ENCODE data around the gene PREB. TPM values are rescaled to one million over a fixed set of nuclear protein-coding genes. Genes with fewer than 3 reads are reported as not detected.

PREB gene
- total RNA-seq, 1 experiment from 2014 or later = 102 TPM

DNA sequence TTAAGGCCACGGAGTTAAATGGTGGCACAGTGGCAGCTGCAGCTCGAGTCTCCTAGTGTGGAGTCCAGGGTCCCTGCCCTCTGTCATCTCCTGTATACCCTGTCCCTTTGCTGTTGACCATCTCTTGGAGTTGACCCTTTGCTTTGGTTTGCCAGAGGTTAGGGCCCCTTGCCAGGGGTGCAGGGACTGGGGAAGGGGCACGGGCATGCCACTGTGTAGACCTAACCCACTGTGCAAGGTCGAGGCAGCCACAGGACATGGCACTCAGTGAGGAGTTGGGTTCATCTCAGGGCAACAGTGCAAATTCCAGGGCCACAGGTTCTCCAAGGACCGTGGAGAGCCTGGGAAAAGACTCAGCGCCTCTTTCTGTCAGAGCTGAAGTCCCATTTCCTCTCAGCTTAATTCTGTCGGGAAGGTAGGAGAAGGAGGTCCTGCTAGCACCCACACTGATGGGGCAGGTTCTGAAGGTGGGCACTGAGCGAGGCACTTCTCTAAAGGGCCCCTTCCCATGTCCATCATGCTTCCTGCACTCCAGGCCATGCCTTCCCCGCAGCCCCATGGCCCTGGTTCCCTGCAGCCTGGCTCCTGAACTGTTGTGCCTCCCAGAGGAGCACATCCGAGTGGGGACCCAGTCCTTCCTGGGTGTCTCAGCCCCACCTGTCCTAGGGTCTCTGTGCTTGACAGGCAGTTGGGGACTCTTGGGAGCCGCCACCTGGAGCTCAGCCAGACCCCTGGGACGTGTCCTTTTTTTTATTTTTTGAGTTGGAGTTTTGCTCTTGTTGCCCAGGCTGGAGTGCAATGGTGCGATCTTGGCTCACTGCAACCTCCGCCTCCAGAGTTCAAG lies 45.1 kb downstream of the PREB start:
- in situ Hi-C loops (cut with HindIII; ENCODE audit: low pct_unique_long_range_greater_than_20kb, low sequenced_read_pairs) = loop anchor here (25.0 kb wide), 1 partner anchor 173 kb away; the partner anchor contains the start of gene SLC30A3

DNA sequence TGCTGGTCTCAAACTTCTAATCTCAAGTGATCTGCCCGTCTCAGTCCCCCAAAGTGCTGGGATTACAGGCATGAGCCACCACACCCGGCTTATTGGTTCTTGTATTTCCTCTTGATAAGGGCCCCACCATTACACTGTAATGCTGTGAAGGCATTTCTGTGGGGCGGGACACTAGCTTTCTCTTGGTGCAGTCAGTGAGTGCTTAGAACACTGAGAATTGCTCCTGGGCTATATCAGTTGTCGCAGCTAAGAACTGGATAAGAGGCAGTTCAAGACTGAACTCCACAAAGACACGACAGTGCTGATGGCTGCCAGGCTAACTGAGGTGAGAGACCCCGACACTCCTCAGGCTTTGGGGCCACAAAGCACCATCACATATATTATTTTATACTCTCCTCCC lies 45.8 kb downstream of the PREB start:
- in situ Hi-C loops (cut with HindIII; ENCODE audit: low pct_unique_long_range_greater_than_20kb, low sequenced_read_pairs) = loop anchor here (25.0 kb wide), 1 partner anchor 174 kb away; the partner anchor contains the start of gene SLC30A3
- DNase-seq (ENCODE audit: low read depth) = no peak

More for the DNA sequence above, 45.1 kb downstream of the PREB start:
- DNase-seq (ENCODE audit: low read depth) = no peak

DNA sequence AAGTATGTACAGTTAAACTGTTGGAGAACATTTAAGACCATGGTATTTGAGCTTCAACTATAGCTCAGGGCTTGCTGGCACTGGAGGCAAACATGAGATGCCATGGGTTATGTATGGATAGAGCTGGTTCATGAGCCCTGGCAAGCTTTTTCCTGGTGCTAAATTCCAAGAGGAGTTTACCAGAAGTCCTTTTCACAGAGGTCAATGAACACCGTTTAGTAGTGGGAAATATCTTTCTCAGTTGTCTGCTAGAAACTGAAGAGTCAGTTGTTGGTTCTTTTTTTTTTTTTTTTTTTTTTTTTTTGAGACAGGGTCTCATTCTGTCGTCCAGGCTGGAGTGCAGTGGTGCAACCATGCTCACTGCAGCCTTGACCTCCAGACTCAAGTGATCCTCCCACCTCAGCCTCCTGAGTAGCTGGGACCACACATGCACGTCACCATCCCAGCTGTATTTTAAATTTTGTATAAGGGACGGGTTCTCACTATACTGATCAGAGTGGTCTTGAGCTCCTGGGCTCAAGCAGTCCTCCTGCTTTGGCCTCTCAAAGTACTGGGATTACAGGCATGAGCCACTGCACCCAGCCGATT lies 46.5 kb downstream of the PREB start:
- DNase-seq (ENCODE audit: low read depth) = no peak
- in situ Hi-C loops (cut with HindIII; ENCODE audit: low pct_unique_long_range_greater_than_20kb, low sequenced_read_pairs) = loop anchor here (25.0 kb wide), 1 partner anchor 174 kb away; the partner anchor contains the start of gene SLC30A3

DNA sequence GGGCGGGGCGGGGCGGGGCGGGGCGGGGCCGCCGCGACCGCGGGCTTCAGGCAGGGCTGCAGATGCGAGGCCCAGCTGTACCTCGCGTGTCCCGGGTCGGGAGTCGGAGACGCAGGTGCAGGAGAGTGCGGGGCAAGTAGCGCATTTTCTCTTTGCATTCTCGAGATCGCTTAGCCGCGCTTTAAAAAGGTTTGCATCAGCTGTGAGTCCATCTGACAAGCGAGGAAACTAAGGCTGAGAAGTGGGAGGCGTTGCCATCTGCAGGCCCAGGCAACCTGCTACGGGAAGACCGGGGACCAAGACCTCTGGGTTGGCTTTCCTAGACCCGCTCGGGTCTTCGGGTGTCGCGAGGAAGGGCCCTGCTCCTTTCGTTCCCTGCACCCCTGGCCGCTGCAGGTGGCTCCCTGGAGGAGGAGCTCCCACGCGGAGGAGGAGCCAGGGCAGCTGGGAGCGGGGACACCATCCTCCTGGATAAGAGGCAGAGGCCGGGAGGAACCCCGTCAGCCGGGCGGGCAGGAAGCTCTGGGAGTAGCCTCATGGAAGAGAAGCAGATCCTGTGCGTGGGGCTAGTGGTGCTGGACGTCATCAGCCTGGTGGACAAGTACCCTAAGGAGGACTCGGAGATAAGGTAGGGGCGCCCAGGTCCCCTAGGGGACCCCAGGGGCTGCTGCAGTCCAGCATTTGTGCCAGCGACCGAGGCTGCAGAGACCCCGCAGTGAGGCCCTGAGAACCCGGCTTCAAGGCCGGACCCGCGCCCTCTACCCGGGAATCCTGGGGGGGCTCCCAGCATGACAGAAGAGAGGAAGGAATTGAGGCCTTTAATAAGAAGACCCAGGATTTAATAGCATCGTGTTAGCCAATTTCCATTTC lies 47.5 kb downstream of the PREB start, which contains the start of gene KHK:
TSS of gene KHK (plus strand) at position 49 of the 870 bp plus-strand sequence. CDS start at position 537, 488 bp downstream.
- no peak for DNase-seq (ENCODE audit: low read depth)
- in situ Hi-C loops (cut with HindIII; ENCODE audit: low pct_unique_long_range_greater_than_20kb, low sequenced_read_pairs) = loop anchor here (25.0 kb wide), 1 partner anchor 175 kb away; the partner anchor contains the start of gene SLC30A3

DNA sequence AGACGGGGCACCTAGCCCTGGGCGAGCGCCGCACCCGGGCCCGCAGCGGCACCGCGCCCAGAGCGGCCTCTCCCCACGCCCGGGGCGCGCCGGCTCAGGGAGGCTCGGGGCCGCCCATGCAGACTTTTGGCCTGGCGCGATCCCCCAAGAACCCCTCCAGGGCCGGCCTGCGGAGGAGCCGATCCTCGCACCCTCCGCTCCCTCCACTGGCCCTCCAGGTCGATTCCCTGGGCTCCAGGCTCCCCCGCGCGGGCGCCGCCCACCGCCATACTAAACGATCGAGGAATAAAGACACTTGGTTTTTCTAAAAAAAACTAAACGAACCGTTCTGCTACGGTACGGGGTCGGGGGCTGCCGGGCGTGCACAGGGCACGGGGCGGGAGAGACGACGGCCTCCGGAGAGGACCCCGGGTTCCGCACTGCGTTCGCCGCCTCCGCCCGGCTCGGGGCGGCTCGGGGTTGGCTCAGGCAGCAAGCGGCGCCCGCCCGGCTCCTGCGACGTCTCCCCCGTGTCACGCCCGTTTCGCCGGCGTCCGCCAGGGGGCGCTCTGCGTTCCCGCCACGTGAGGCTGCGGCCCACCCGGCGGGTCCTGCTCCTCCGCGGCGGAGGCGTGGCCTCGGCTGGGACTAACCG lies 48.2 kb downstream of the PREB start:
- peak; percentile 90 for DNase-seq (ENCODE audit: low read depth)
- in situ Hi-C loops (cut with HindIII; ENCODE audit: low pct_unique_long_range_greater_than_20kb, low sequenced_read_pairs) = loop anchor here (25.0 kb wide), 1 partner anchor 176 kb away; the partner anchor contains the start of gene SLC30A3

DNA sequence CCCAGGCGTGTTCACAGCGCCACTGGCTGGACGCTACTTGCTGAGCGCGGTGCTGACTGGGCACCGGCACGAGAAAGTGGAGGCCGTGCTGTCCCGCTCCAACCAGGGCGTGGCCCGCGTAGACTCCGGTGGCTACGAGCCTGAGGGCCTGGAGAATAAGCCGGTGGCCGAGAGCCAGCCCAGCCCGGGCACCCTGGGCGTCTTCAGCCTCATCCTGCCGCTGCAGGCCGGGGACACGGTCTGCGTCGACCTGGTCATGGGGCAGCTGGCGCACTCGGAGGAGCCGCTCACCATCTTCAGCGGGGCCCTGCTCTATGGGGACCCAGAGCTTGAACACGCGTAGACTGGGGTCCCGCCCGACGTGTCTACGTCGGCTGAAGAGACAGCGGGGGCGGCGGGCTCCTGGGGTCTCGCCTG lies 48.8 kb downstream of the PREB start:
- in situ Hi-C loops (cut with HindIII; ENCODE audit: low pct_unique_long_range_greater_than_20kb, low sequenced_read_pairs) = loop anchor here (25.0 kb wide), 1 partner anchor 177 kb away; the partner anchor contains the start of gene SLC30A3
- peak; percentile 77 for DNase-seq (ENCODE audit: low read depth)

DNA sequence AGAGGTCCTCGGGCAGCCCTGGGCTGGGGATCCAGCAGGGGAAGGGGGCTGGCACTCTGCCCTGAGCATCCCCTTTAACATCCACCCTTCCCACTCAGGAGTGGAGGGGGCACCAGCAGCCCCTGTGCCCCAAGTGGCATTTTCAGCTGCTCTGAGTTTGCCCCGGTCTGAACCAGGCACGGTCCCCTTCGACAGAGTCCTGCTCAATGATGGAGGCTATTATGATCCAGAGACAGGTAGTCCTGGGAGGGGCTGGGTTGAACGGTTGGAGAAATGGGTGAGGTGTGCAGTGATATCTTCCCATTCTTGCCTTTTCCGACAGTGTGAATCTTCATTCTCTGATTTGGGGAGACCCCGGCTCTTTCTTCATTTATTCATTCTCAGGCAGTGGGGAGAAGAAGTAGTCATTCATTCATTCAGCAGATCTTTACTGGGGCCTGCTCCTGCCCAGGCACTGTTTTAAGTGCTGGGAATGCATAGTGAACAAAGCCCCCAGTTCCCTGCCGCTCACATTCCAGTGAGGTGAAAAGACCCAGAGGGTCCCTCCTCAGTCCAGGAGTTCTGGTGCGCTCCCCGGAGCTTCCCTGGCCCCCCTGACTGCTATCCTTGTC lies 49.3 kb downstream of the PREB start:
- no peak for DNase-seq (ENCODE audit: low read depth)
- in situ Hi-C loops (cut with HindIII; ENCODE audit: low pct_unique_long_range_greater_than_20kb, low sequenced_read_pairs) = loop anchor here (25.0 kb wide), 1 partner anchor 177 kb away; the partner anchor contains the start of gene SLC30A3

DNA sequence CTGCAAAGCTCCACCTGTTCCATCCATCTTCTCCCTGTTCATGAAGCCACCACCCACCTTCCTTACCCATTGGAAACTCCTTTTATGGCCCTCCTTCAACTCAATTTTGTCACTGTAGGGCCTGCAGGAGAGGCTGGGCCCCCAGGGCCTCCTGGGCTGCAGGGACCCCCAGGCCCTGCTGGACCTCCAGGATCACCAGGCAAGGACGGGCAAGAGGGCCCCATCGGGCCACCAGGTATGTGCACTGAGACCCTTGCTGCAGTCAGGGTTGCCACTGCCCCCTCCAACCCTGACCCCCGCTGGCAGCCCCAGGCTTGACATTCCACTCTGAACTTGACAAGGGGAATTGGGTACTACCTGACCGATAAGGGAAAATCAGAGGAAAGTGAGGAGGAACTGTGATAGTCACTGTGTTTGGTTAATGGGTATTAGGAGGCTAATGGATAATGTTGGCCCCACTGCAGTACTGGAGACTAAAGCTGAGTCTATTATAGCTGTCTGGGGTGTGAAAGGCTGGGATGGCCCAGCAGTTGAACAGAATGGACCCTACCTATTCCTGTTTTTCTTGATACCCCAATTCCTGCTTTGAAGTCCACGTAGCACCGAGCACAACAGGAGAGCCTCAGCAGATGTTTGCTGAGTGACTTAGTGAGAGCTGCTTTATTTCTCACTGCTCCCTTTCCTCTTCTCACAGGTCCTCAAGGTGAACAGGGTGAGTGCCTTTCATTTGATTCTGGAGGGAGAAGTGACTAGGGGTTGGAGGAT lies 50.0 kb downstream of the PREB start:
- in situ Hi-C loops (cut with HindIII; ENCODE audit: low pct_unique_long_range_greater_than_20kb, low sequenced_read_pairs) = loop anchor here (25.0 kb wide), 1 partner anchor 178 kb away; the partner anchor contains the start of gene SLC30A3
- DNase-seq (ENCODE audit: low read depth) = no peak

DNA sequence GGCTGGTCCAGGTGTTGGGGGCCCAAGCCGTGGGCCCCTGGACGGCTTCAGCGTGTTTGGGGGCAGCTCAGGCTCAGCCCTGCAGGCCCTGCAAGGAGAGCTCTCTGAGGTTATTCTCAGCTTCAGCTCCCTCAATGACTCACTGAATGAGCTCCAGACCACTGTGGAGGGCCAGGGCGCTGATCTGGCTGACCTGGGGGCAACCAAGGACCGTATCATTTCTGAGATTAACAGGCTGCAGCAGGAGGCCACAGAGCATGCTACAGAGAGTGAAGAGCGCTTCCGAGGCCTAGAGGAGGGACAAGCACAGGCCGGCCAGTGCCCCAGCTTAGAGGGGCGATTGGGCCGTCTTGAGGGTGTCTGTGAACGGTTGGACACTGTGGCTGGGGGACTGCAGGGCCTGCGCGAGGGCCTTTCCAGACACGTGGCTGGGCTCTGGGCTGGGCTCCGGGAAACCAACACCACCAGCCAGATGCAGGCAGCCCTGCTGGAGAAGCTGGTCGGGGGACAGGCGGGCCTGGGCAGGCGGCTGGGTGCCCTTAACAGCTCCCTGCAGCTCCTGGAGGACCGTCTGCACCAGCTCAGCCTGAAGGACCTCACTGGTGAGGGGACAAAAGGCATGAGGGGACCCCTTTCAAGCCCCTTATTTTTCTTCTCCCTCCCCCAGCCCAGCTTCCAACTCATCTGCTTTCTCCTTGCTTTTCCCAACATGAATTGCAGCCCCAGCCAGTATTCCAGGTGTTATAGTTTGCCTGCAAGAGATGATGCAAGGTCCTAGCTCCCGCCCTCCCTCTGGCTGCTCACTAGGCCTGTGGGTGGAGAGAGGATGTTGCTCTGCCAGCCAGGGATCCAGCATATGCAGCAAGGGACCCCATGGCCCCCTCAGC lies 50.8 kb downstream of the PREB start:
- in situ Hi-C loops (cut with HindIII; ENCODE audit: low pct_unique_long_range_greater_than_20kb, low sequenced_read_pairs) = loop anchor here (25.0 kb wide), 1 partner anchor 179 kb away; the partner anchor contains the start of gene SLC30A3
- no peak for DNase-seq (ENCODE audit: low read depth)

DNA sequence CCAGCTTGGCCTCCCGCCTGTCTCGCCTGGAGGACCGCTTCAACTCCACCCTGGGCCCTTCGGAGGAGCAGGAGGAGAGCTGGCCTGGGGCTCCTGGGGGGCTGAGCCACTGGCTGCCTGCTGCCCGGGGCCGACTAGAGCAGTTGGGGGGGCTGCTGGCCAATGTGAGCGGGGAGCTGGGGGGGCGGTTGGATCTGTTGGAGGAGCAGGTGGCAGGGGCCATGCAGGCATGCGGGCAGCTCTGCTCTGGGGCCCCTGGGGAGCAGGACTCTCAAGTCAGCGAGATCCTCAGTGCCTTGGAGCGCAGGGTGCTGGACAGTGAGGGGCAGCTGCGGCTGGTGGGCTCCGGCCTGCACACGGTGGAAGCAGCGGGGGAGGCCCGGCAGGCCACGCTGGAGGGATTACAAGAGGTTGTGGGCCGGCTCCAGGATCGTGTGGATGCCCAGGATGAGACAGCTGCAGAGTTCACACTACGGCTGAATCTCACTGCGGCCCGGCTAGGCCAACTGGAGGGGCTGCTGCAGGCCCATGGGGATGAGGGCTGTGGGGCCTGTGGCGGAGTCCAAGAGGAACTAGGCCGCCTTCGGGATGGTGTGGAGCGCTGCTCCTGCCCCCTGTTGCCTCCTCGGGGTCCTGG lies 51.5 kb downstream of the PREB start:
- in situ Hi-C loops (cut with HindIII; ENCODE audit: low pct_unique_long_range_greater_than_20kb, low sequenced_read_pairs) = loop anchor here (25.0 kb wide), 1 partner anchor 179 kb away; the partner anchor contains the start of gene SLC30A3
- no peak for DNase-seq (ENCODE audit: low read depth)

DNA sequence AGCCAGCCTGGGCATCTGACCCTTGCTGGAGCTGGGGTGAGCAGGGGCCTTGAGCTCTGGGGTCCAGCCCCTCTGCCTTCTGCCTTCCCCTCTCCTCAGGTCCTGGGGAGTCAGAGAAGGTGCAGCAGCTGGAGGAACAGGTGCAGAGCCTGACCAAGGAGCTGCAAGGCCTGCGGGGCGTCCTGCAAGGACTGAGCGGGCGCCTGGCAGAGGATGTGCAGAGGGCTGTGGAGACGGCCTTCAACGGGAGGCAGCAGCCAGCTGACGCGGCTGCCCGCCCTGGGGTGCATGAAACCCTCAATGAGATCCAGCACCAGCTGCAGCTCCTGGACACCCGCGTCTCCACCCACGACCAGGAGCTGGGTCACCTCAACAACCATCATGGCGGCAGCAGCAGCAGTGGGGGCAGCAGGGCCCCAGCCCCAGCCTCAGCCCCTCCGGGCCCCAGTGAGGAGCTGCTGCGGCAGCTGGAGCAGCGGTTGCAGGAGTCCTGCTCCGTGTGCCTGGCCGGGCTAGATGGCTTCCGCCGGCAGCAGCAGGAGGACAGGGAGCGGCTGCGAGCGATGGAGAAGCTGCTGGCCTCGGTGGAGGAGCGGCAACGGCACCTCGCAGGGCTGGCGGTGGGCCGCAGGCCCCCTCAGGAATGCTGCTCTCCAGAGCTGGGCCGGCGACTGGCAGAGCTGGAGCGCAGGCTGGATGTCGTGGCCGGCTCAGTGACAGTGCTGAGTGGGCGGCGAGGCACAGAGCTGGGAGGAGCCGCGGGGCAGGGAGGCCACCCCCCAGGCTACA lies 52.3 kb downstream of the PREB start:
- no peak for DNase-seq (ENCODE audit: low read depth)
- in situ Hi-C loops (cut with HindIII; ENCODE audit: low pct_unique_long_range_greater_than_20kb, low sequenced_read_pairs) = loop anchor here (25.0 kb wide), 1 partner anchor 180 kb away; the partner anchor contains the start of gene SLC30A3
